GM19397 (cell line): ENCODE measurements around the gene ZNF506.
"Not testable (repeated sequence)": the region's sequence is repeated elsewhere in the genome, so short reads cannot be mapped to it uniquely, and the experiment has no call there.

Experiments
- ATAC-seq: cut with Tn5 transposase; IDR thresholded peaks from one replicate; pipeline ENCODE4 v1.9.1; 2021; ENCODE audit warnings: mild to moderate bottlenecking, moderate library complexity; ENCODE audit not compliant: unreplicated experiment

ZNF506 gene

GRCh38 chr19:19821366-19821951 is at the start of gene ZNF506:
Gene ZNF506 (minus strand): TSS chr19:19821750. CDS start chr19:19821603, 147 bp downstream.
- peak; percentile 90 for ATAC-seq

GRCh38 chr19:19870086-19870485 is 48.5 kb upstream of the ZNF506 start:
- not testable (repeated sequence) for ATAC-seq

- ATAC-seq, result no peak
These were observed 45.2 kb upstream of the ZNF506 start for GRCh38 chr19:19866611-19867248.

DNA sequence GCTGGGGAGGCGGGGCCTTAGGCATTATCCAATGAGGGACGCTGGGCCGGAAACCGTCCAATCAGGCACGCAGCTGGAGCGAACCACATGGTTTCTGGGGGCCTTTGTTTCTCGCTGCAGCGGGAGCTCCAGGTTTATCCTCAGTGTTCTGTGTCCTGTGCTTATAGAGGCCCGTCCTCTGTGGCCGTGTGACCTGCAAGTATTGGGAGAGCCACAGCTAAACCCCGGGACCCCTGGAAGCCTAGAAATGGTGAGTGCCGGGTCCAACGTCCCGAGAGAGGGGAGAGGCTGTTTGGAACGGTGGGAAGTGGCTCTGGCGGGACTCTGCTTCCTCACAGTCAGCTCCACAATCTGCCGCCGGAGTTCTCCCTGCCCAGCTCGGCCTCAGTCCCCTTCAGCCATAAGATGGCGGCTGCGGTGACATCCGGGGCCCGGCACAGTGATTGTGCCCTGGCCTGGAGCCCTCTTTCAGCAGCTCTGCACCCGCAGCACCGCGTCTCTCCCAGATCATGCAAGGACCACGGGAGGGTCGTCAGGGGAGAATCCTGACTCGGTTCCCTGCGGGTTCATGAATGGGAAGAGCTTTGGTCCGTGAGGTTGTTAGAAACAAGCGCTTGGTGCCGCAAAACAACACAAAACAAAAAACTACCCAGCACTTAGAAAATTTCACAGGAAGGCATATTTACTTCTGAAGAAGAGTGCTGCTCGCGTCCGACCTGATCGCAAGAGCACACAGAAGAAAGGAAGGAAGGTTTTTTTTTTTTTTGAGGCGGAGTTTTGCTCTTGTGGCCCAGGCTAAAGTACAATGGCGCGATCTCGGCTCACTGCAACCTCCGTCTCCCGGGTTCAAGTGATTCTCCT is 44.4 kb upstream of the ZNF506 start, which contains the start of gene ZNF253:
Gene ZNF253, plus strand, starts transcription at position 133 of the 861 bp plus-strand sequence. Its CDS starts 115 bp downstream, at position 248.
- peak; percentile 97 for ATAC-seq

DNA sequence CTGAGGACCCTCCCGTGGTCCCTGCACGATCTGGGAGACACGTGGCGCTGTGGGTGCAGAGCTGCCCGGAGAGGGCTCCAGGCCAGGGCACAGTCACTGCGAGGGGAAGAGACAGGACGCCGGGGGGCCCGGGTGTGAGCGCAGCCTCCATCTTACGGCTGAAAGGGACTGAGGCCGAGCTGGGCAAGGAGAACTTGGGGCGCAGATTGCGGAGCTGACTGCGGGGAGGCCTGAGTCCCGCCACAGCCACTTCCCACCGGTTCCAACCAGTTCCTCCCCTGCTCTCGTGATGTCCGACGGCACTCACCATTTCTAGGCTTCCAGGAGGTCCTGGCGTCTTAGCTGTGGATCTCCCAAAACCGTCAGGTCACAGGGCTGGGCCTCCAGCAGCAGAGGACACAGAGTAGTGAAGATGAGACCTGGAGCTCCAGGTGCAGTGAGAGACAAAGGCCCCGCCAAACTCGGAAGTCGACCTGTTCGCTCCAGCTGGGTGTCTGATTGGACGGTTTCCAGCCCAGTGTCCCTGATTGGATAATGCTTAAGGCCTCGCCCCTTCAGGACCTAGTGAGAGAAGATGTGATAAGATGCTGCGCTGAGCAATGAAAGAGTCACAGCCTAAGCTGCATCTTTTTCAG is 39.3 kb upstream of the ZNF506 start:
- ATAC-seq, result no peak

- ATAC-seq, result no peak
These were observed 37.2 kb upstream of the ZNF506 start for GRCh38 chr19:19858751-19859150.

GRCh38 chr19:19851740-19852139 is 30.2 kb upstream of the ZNF506 start:
- ATAC-seq, result not testable (repeated sequence)

DNA sequence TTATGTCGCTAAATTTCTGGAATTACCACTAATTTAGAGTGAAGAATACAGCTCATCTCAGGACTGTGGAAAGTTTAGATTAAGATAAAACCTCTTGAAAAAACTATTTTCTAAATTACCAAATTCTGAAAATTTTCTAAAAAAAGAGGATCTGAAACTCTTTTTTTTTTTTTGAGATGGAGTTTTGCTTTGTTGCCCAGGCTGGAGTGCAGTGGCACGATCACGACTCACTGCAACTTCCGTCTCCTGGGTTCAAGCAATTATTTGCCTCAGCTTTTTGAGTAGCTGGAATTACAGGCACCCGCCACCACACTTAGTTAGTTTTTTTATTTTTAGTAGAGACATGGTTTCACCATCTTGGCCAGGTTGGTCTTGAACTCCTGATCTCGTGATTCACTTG is 27.5 kb upstream of the ZNF506 start:
- ATAC-seq, result no peak

DNA sequence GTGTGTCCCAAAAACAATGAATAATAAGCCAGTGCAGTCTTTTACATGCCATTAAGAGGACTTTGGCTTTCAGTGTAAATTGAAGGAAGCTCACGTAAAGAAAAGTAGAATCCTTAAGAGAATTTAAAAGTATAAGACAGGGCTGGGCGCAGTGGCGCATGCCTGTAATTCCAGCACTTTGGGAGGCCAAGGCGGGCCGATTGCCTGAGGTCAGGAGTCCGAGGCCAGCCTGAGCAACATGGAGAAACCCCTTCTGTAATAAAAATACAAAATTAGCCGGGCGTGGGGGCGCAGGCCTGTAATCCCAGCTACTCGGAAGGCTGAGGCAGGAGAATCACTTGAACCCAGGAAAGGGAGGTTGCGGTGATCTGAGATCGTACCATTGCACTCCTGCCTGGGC is 26.2 kb upstream of the ZNF506 start:
- ATAC-seq, result no peak

DNA sequence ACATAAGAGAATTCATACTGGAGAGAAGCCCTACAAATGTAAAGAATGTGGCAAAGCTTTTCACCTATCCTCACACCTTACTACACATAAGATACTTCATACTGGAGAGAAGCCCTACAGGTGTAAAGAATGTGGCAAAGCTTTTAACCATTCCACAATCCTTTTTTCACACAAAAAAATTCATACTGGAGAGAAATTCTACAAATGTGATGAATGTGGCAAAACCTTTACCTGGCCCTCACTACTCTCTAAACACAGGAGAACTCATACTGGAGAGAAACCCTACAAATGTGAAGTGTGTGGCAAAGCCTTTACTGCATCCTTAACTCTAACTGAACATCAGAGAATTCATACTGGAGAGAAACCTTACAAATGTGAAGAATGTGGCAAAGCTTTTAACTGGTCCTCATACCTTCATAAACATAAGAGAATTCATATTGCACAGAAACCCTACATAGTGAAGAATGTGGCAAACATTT is 14.0 kb upstream of the ZNF506 start:
- ATAC-seq, result no peak

DNA sequence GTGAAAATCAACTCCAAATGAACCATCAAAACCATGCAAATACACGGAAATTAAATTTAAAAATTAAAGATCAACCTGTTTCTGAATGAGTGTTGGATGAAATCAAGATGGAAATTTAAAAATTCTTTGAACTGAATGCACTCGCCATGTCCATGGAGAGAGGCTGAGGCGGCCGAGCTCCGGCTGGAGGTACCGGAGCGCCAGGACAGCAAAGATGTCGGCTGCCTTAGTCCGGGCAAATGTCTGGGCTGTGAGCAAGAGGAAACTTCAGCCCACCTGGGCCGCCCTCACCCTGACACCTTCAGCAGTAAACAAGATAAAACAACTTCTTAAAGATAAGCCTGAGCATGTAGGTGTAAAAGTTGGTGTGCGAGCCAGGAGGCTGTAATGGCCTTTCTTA is 5.3 kb upstream of the ZNF506 start:
- ATAC-seq, result no peak

- no peak for ATAC-seq
These were observed 2.4 kb upstream of the ZNF506 start for GRCh38 chr19:19823916-19824315.

DNA sequence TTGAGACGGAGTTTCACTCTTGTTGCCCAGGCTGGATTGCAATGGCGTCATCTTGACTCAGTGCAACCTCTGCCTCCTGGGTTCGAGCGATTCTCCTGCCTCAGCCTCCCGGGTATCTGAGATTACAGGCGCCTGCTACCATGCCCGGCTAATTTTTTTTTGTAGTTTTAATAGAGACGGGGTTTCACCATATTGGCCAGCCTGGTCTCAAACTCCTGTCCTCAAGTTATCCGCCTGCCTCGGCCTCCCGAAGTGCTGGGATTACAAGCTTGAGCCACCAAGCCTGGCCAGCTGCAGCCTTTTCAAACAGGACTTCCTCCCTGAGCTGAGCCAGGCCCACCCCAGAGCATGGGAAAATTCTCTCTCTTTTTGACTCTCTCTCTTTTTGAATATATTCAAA is 426 bp upstream of the ZNF506 start:
- not testable (repeated sequence) for ATAC-seq

DNA sequence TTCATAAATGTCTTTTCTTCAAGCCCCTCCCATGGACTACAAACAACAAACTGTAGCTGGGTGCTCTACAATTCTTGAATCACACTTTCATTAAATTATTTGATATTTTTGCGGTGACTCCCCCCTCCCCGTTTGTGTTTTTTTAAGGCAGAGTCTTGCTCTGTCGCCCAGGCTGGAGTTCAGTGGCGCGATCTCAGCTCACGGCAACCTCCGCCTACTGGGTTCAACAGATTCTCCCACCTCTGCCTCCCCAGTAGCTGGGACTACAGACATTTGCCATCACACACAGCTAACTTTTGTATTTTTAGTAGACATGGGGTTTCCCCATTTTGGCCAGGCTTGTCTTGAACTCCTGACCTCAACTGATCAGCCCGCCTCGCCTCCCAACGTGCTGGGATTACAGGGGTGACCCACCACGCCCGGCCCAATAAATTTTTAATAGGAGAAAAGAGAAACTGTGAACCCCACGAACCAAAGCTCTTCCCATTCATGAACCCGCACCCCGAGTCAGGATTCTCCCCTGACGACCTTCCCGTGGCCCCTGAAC is 703 bp downstream of the ZNF506 start:
- ATAC-seq, result peak; percentile 4

DNA sequence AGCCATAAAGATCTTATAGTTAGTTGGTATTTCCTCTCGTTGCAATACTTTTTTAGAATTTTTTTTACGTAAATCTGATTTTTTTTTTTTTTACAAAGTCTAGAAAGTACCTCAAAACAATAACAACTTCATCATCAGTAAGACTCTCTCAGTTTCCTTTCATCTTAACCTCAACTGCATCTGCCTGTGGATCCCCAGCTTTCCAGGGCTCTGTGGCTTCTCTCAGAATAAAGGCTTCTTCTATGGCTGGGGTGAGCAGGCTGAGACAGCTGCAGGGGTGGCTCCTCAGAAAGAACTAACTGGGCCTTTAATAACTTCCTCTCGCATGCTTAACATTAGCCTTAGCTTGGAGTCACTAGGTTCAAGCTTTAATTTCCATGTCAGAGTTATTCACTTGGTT is 4.2 kb downstream of the ZNF506 start:
- no peak for ATAC-seq

GRCh38 chr19:19816679-19817078 is 4.9 kb downstream of the ZNF506 start:
- no peak for ATAC-seq

DNA sequence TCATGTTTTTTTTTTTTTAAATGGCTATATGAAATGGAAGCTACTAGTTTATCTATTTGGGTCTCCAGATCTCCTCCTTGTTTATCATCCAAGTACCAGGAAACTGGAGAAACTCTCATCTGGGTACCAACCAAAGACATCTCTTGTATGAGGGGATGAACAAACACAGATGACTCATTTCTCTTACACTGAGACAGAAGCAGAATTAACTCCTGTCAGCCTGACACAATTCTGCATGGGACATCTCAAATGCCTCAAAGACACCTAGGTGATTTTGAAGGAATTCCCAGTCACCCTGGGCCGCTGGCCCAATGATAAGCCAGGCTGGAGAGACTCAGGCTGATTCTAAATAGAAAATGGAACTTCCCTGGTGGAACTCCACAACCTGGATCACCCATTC is 9.6 kb downstream of the ZNF506 start:
- not testable (repeated sequence) for ATAC-seq

DNA sequence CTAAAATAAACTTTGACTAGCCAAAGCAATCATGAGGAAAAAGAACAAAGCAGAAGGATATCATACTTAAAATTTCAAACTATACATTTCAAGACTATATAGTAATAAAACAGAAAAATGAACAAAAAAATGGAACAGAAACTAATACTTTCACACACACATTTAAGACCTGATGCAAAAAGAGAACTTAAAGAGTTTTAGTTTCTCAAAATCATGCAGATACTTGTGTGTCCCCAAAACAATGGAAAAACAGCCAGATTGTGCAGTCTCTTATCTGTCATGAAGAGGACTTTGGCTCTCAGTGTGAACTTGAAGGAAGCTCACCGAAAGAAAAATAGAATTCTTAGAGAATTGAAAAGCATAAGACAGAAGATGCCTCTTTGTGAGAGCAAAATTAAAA is 16.1 kb downstream of the ZNF506 start:
- ATAC-seq, result no peak

GRCh38 chr19:19788015-19788414 is 33.5 kb downstream of the ZNF506 start:
- no peak for ATAC-seq

- ATAC-seq, result not testable (repeated sequence)
These were observed 36.1 kb downstream of the ZNF506 start for GRCh38 chr19:19785476-19785875.

DNA sequence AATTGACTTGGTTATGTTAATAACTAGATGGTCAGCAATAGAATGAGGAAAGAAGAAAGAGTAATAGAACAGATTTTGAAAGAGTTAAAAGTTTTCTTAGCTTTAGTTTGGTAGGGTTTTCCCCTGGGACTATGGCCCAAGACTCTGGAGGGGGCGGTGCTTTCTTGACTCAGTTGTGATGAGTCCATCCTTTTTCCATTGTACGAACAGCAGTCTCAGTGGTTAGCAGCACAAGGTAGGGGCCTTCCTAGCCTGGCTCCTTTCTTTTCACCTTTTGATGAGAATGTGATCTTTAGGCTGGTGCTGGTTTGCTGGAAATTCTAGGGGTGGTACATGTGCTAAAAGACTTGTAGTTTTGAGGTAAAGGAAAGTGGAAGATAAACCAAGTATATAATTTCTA is 38.8 kb downstream of the ZNF506 start:
- ATAC-seq, result no peak
